GM12878 (cell line): Measurements from ENCODE around the gene CCDC39. TPM values are rescaled to one million over a fixed set of nuclear protein-coding genes. Genes with fewer than 3 reads are reported as not detected.

Source experiments
- ATAC-seq: fragments of 200-7000 bp; cut with Tn5 transposase; 3 replicates; pipeline ENCODE4 v1.9.1; 2020; ENCODE audit warnings: mild to moderate bottlenecking, moderate library complexity
- BruUV-seq: library from RNA; stranded (reverse); fragments of 400-500 nt; replicated peaks from 2 replicates; lab custom pipeline; 2021; lab: Mats Ljungman, UMichigan
- CTCF ChIA-PET: fragments of 300-600 bp; sonication (Branson Sonifier 250); formaldehyde crosslinking; extraction: SDS; loops from one replicate; lab custom pipeline; 2021; ENCODE audit warnings: inconsistent platforms; lab: Yijun Ruan, JAX
- POLR2A ChIA-PET: fragments of 350-600 bp; formaldehyde crosslinking; extraction: SDS; loops from one replicate; lab custom pipeline; 2021; ENCODE audit warnings: inconsistent platforms; lab: Charles Lee
- RAD21 ChIA-PET: fragments of 300-600 bp; sonication (Branson Sonifier 250); formaldehyde crosslinking; loops from one replicate; lab custom pipeline; 2023; ENCODE audit warnings: antibody characterized with exemption; ENCODE audit not compliant: unreplicated experiment; lab: Charles Lee
- SMC1A ChIA-PET: fragments of 300-600 bp; sonication (Branson Sonifier 250); formaldehyde crosslinking; loops from one replicate; lab custom pipeline; 2023; ENCODE audit not compliant: unreplicated experiment, uncharacterized antibody; lab: Charles Lee
- DNase-seq: peaks from one replicate; pipeline ENCODE4 v3.0.0-alpha.2; 2011; ENCODE audit warnings: low read depth, low spot score
- FAIRE-seq: peaks from 3 replicates; lab custom pipeline; 2011; peaks lifted over from hg19 to GRCh38; lab: Jason Lieb, UNC
- H2AFZ ChIP-seq: 2 replicates; pipeline ENCODE4 v1.6.0; 2011; ENCODE audit warnings: low read depth, low read length, control low read depth; ENCODE audit not compliant: control insufficient read depth
- H3K27ac ChIP-seq: 2 replicates; pipeline ENCODE4 v1.5.1; 2011; ENCODE audit warnings: control low read depth; ENCODE audit not compliant: control insufficient read depth, insufficient read depth
- H3K27me3 ChIP-seq, 2 experiments: replicated peaks in 1 of 2; 2 replicates each; pipeline versions ENCODE4 v1.6.0 to v1.6.1; 2011; ENCODE audit warnings: low read length in 1 of 2; ENCODE audit not compliant: control insufficient read depth in 2 of 2, insufficient read depth in 2 of 2
- H3K36me3 ChIP-seq, 2 experiments: 2 replicates each; pipeline ENCODE4 v1.5.1; 2011; ENCODE audit warnings: low read length in 1 of 2; ENCODE audit not compliant: control insufficient read depth in 2 of 2, insufficient read depth in 2 of 2
- H3K4me1 ChIP-seq: 2 replicates; pipeline ENCODE4 v1.6.1; 2011; ENCODE audit warnings: mild to moderate bottlenecking, low read length, moderate library complexity, mixed read lengths; ENCODE audit not compliant: control insufficient read depth, insufficient read depth
- H3K4me2 ChIP-seq: 2 replicates; pipeline ENCODE4 v1.6.0; 2011; ENCODE audit warnings: control low read depth; ENCODE audit not compliant: control insufficient read depth, insufficient read depth
- H3K4me3 ChIP-seq: fragments of 200-600 bp; sonication (generic); 2 replicates; pipeline ENCODE4 v1.5.1; 2016
- H3K79me2 ChIP-seq: 2 replicates; pipeline ENCODE4 v1.6.0; 2011; ENCODE audit warnings: low read length; ENCODE audit not compliant: control insufficient read depth, insufficient read depth
- H3K9ac ChIP-seq: 2 replicates; pipeline ENCODE4 v1.8.0; 2011; ENCODE audit warnings: low read length, control low read depth, mixed read lengths; ENCODE audit not compliant: control insufficient read depth, insufficient read depth
- H3K9me3 ChIP-seq: replicated peaks from 3 replicates; pipeline ENCODE4 v1.5.1; 2011; ENCODE audit warnings: mild to moderate bottlenecking, low read length; ENCODE audit not compliant: control insufficient read depth, insufficient read depth
- H4K20me1 ChIP-seq: 2 replicates; pipeline ENCODE4 v1.6.0; 2011; ENCODE audit not compliant: control insufficient read depth, insufficient read depth
- EP300 ChIP-seq, 2 experiments: fragments of 150-350 bp in 1 of 2; IDR thresholded peaks; 2 replicates each; pipeline ENCODE4 v1.6.1; 2011 to 2012; ENCODE audit warnings: low read depth in 2 of 2, low read length in 2 of 2, borderline replicate concordance in 1 of 2, improper control_type of control experiment in 1 of 2, inconsistent platforms in 1 of 2; ENCODE audit not compliant: control insufficient read depth in 1 of 2
- HDAC2 ChIP-seq: fragments of 200-600 bp; sonication (generic); IDR thresholded peaks from 2 replicates; pipeline ENCODE4 v1.6.1; 2017
- RAD51 ChIP-seq: fragments of 450-650 bp; IDR thresholded peaks from 2 replicates; pipeline ENCODE4 v1.6.1; 2016; ENCODE audit warnings: moderate library complexity, mild to moderate bottlenecking, inconsistent platforms
- RBBP5 ChIP-seq: fragments of 200-600 bp; sonication (generic); conservative IDR thresholded peaks from 2 replicates; pipeline ENCODE4 v1.6.1; 2016
- SPI1 ChIP-seq: IDR thresholded peaks from 2 replicates; pipeline ENCODE4 v1.6.1; 2011; ENCODE audit warnings: low read depth, mild to moderate bottlenecking, low read length, moderate library complexity, borderline replicate concordance; ENCODE audit not compliant: insufficient read depth
- TAF1 ChIP-seq: IDR thresholded peaks from 2 replicates; pipeline ENCODE4 v1.6.1; 2011; ENCODE audit warnings: mild to moderate bottlenecking, low read depth, low read length, borderline replicate concordance
- WRNIP1 ChIP-seq: IDR thresholded peaks from 2 replicates; pipeline ENCODE4 v1.6.1; 2011; ENCODE audit warnings: low read depth, low read length, improper control_type of control experiment, borderline replicate concordance
- ZNF687 ChIP-seq: fragments of 450-650 bp; IDR thresholded peaks from 2 replicates; pipeline ENCODE4 v1.6.1; 2017; ENCODE audit warnings: mild to moderate bottlenecking, moderate library complexity
- WGBS: methylation state at CpG from one replicate; pipeline ENCODE4 v1.1.6; 2016; ENCODE audit warnings: low lambda C conversion rate; ENCODE audit not compliant: insufficient replicate concordance, insufficient coverage; ENCODE audit errors: missing lambda C conversion rate; 5-methylcytosine and 5-hydroxymethylcytosine counted together
- in situ Hi-C: fragments of 300-500 bp; cut with MboI; formaldehyde crosslinking; loops from 9 replicates; pipeline ENCODE4 v1.14.3; 2018; ENCODE audit warnings: mixed read lengths
- intact Hi-C: fragments of 100-400 bp; cut with micrococcal nuclease; formaldehyde crosslinking; loops from one replicate; pipeline ENCODE4 v1.14.2; 2022; ENCODE audit not compliant: unreplicated experiment
- polyA plus RNA-seq, 11 experiments: library from polyadenylated mRNA; depleted of rRNA in 4 of 11; unstranded in 6 of 11; stranded (reverse) in 5 of 11; fragments of >200 nt; fragmentation: Nextera tagmentation in 4 of 11; fragmentation: Illumina TruSeq in 1 of 11; extraction: Ambion mirVana in 4 of 11; extraction: Trizol in 1 of 11; gene quantifications; 1 replicate in 1 of 11; 2 replicates in 10 of 11; pipeline versions ENCODE4 v1.2.1 to v1.2.3, GENCODE V29; 2011 to 2016; ENCODE audit warnings: inconsistent platforms in 2 of 11, missing spikeins in 2 of 11, low read depth in 1 of 11
- total RNA-seq, 4 experiments: library from RNA; depleted of rRNA in 3 of 4; stranded (reverse); fragments of >200 nt in 3 of 4; fragmentation: Illumina TruSeq in 1 of 4; extraction: Trizol in 1 of 4; gene quantifications; 2 replicates each; pipeline versions ENCODE4 v1.2.1 to v1.2.3, GENCODE V29; 2013 to 2021
- TF ChIP-seq, protein P1 (sequence below): fragments of 450-650 bp; IDR thresholded peaks from 2 replicates; pipeline ENCODE4 v1.6.1; 2017; ENCODE audit warnings: low read depth, mild to moderate bottlenecking, moderate library complexity

Gene CCDC39
- total and polyA plus RNA-seq, 10 of the 15 experiments (the other 5 are each of a cell fraction or from before 2014, with no cell fraction given) = 0.10 to 0.69 (median 0.31) TPM

- no peak for TF ChIP-seq SPI1
Measured at GRCh38 chr3:180700941-180701340, 21.7 kb upstream of the CCDC39 start (continued).

- FAIRE-seq (no peak), DNase-seq (no peak), ATAC-seq (no peak)
- no peaks in the 10 kb centered on the region; a peak in 1 of 4 replicates for H3K27me3 ChIP-seq
- 0% methylated on average over 3 of the region's 3 CpGs for WGBS
- no peaks in the 10 kb centered on the region for H4K20me1 ChIP-seq
- ChIA-PET RAD21 (no interaction called here), POLR2A (no interaction called here), CTCF (interaction anchor here (0.7 to 1.3 kb wide), 3 partner anchors 10 to 1023 kb away, joined by 3 read pairs; no protein-coding TSS in a partner anchor), SMC1A (interaction anchor here (2.3 kb wide), 1 partner anchor 10 kb away, joined by 7 read pairs; no protein-coding TSS in a partner anchor)
- H3K4me2 ChIP-seq = no peak overlapping the region
- H3K4me1 ChIP-seq = no peaks in the 10 kb centered on the region
- no peak overlapping the region for H3K9ac ChIP-seq
- H3K36me3 ChIP-seq = no peaks in the 10 kb centered on the region
- H3K4me3 ChIP-seq = no peak overlapping the region
- in situ Hi-C loops (no loop called here), intact Hi-C loops (no loop called here)
- no peak overlapping the region for H3K27ac ChIP-seq
- no peaks in the 10 kb centered on the region for H3K79me2 ChIP-seq
- no peak for TF ChIP-seq WRNIP1
- TF ChIP-seq HDAC2 = no peak
- TF ChIP-seq RAD51 = no peak
- no peak overlapping the region for H2AFZ ChIP-seq
- no peaks in the 10 kb centered on the region for H3K9me3 ChIP-seq
- no TSS peak for BruUV-seq
Measured at GRCh38 chr3:180698760-180699270, 19.5 kb upstream of the CCDC39 start.

GRCh38 chr3:180694321-180694720 lies 15.0 kb upstream of the CCDC39 start:
- in situ Hi-C loops = no loop called here
- no peaks in the 10 kb centered on the region for H3K36me3 ChIP-seq
- ChIA-PET CTCF (interaction anchor here (1.5 kb wide), 1 partner anchor 13 kb away, joined by 3 read pairs; no protein-coding TSS in a partner anchor), SMC1A (no interaction called here), RAD21 (no interaction called here), POLR2A (no interaction called here)
- FAIRE-seq = no peak
- H4K20me1 ChIP-seq = no peaks in the 10 kb centered on the region
- H3K4me1 ChIP-seq = no peaks in the 10 kb centered on the region
- H3K27ac ChIP-seq = no peak overlapping the region
- intact Hi-C loops = no loop called here
- no peaks in the 10 kb centered on the region for H3K9me3 ChIP-seq
- ATAC-seq = no peak
- H3K4me2 ChIP-seq = no peak overlapping the region
- no peaks in the 10 kb centered on the region; a peak in 1 of 4 replicates for H3K27me3 ChIP-seq
- no peak overlapping the region for H2AFZ ChIP-seq
- H3K9ac ChIP-seq = no peak overlapping the region
- H3K79me2 ChIP-seq = no peaks in the 10 kb centered on the region
- no TSS peak for BruUV-seq
- no peak overlapping the region for H3K4me3 ChIP-seq
- no peak for DNase-seq
- TF ChIP-seq TAF1 = no peak
- TF ChIP-seq EP300 (IDR thresholded peaks at IDR 0.05; ENCODE audit: borderline replicate concordance in 1 of 2, control insufficient read depth in 1 of 2, low read depth in 2 of 2, low read length in 2 of 2) = no peak
- no peak for TF ChIP-seq RBBP5
- no peak for TF ChIP-seq HDAC2
- TF ChIP-seq, protein P1, sequence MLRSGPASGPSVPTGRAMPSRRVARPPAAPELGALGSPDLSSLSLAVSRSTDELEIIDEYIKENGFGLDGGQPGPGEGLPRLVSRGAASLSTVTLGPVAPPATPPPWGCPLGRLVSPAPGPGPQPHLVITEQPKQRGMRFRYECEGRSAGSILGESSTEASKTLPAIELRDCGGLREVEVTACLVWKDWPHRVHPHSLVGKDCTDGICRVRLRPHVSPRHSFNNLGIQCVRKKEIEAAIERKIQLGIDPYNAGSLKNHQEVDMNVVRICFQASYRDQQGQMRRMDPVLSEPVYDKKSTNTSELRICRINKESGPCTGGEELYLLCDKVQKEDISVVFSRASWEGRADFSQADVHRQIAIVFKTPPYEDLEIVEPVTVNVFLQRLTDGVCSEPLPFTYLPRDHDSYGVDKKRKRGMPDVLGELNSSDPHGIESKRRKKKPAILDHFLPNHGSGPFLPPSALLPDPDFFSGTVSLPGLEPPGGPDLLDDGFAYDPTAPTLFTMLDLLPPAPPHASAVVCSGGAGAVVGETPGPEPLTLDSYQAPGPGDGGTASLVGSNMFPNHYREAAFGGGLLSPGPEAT = no peak
- no peak for TF ChIP-seq ZNF687
